Loucy (cell line): ENCODE measurements around the gene ALAS1.

Source experiments
- H2AFZ ChIP-seq: fragments of 200-600 bp; sonication (generic); 2 replicates; pipeline ENCODE4 v1.6.0; 2016; ENCODE audit warnings: antibody characterized with exemption, mild to moderate bottlenecking, low read length, moderate library complexity
- H3F3A ChIP-seq: fragments of 200-600 bp; 2 replicates; pipeline ENCODE4 v1.6.0; 2016; ENCODE audit warnings: antibody characterized with exemption, low read depth, mild to moderate bottlenecking
- H3K27me3 ChIP-seq: fragments of 200-600 bp; sonication (generic); 2 replicates; pipeline ENCODE4 v1.6.1; 2014; ENCODE audit warnings: low read length, mild to moderate bottlenecking; ENCODE audit not compliant: insufficient read depth, poor library complexity, severe bottlenecking
- H3K36me3 ChIP-seq: fragments of 200-600 bp; sonication (generic); 2 replicates; pipeline ENCODE4 v1.6.1; 2016; ENCODE audit warnings: low read length; ENCODE audit not compliant: insufficient read depth
- H3K4me1 ChIP-seq: fragments of 200-600 bp; sonication (generic); 2 replicates; pipeline ENCODE4 v1.5.1; 2014; ENCODE audit warnings: low read length, mild to moderate bottlenecking; ENCODE audit not compliant: insufficient read depth, poor library complexity, severe bottlenecking
- H3K4me2 ChIP-seq: fragments of 200-600 bp; sonication (generic); 2 replicates; pipeline ENCODE4 v1.6.0; 2014; ENCODE audit warnings: antibody characterized with exemption, low read length, low read depth, mild to moderate bottlenecking; ENCODE audit not compliant: poor library complexity, severe bottlenecking
- H3K4me3 ChIP-seq: fragments of 200-600 bp; sonication (generic); 2 replicates; pipeline ENCODE4 v1.5.1; 2014; ENCODE audit warnings: low read length, mild to moderate bottlenecking, mixed read lengths; ENCODE audit not compliant: poor library complexity, severe bottlenecking
- H3K79me2 ChIP-seq: fragments of 200-600 bp; sonication (generic); 2 replicates; pipeline ENCODE4 v1.6.1; 2014; ENCODE audit warnings: low read length; ENCODE audit not compliant: insufficient read depth
- H3K9ac ChIP-seq: fragments of 200-600 bp; sonication (generic); 2 replicates; pipeline ENCODE4 v1.6.0; 2014; ENCODE audit warnings: mild to moderate bottlenecking, low read depth, low read length, moderate library complexity; ENCODE audit not compliant: poor library complexity, severe bottlenecking
- H3K9me2 ChIP-seq: fragments of 200-600 bp; sonication (generic); replicated peaks from 2 replicates; pipeline ENCODE4 v1.6.1; 2016; ENCODE audit warnings: low read depth, low read length, mixed read lengths
- H3K9me3 ChIP-seq: fragments of 200-600 bp; sonication (generic); 2 replicates; pipeline ENCODE4 v1.6.1; 2014; ENCODE audit warnings: mild to moderate bottlenecking, antibody characterized with exemption, low read length, low read depth; ENCODE audit not compliant: insufficient read depth
- H4K20me1 ChIP-seq: fragments of 200-600 bp; sonication (generic); 2 replicates; pipeline ENCODE4 v1.6.0; 2014; ENCODE audit warnings: antibody characterized with exemption, low read length, mild to moderate bottlenecking; ENCODE audit not compliant: insufficient read depth, poor library complexity, severe bottlenecking
- EZH2phosphoT487 ChIP-seq: fragments of 200-600 bp; IDR thresholded peaks from 2 replicates; pipeline ENCODE4 v1.6.1; 2018; ENCODE audit warnings: antibody characterized with exemption, mild to moderate bottlenecking, moderate library complexity, borderline replicate concordance
- TF ChIP-seq, protein P1 (sequence below): fragments of 200-600 bp; sonication (generic); conservative IDR thresholded peaks from 2 replicates; pipeline ENCODE4 v1.5.1; 2014; ENCODE audit warnings: mild to moderate bottlenecking, antibody characterized with exemption, low read length

ALAS1 gene

GRCh38 chr3:52248816-52249547 lies 51.0 kb downstream of the ALAS1 start:
- Histone ChIP-seq H3K9ac (no peak overlapping the region), H3K9me2 (no peaks in the 10 kb centered on the region), H3F3A (peaks cover 6% of the 10 kb centered on the region; the same call in 1 of the 2 replicates), H3K9me3 (no peaks in the 10 kb centered on the region), H3K4me2 (no peak overlapping the region), H3K27me3 (no peaks in the 10 kb centered on the region), H3K4me3 (no peak overlapping the region), H3K79me2 (peaks cover 6% of the 10 kb centered on the region; the same call in 1 of the 2 replicates), H3K36me3 (peaks cover 6% of the 10 kb centered on the region; the same call in 1 of the 2 replicates), H2AFZ (no peak overlapping the region), H3K4me1 (peaks cover 14% of the 10 kb centered on the region), H4K20me1 (peaks cover 4% of the 10 kb centered on the region)
- TF ChIP-seq, protein P1, sequence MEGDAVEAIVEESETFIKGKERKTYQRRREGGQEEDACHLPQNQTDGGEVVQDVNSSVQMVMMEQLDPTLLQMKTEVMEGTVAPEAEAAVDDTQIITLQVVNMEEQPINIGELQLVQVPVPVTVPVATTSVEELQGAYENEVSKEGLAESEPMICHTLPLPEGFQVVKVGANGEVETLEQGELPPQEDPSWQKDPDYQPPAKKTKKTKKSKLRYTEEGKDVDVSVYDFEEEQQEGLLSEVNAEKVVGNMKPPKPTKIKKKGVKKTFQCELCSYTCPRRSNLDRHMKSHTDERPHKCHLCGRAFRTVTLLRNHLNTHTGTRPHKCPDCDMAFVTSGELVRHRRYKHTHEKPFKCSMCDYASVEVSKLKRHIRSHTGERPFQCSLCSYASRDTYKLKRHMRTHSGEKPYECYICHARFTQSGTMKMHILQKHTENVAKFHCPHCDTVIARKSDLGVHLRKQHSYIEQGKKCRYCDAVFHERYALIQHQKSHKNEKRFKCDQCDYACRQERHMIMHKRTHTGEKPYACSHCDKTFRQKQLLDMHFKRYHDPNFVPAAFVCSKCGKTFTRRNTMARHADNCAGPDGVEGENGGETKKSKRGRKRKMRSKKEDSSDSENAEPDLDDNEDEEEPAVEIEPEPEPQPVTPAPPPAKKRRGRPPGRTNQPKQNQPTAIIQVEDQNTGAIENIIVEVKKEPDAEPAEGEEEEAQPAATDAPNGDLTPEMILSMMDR, result no peak
- no peak for TF ChIP-seq EZH2phosphoT487

DNA sequence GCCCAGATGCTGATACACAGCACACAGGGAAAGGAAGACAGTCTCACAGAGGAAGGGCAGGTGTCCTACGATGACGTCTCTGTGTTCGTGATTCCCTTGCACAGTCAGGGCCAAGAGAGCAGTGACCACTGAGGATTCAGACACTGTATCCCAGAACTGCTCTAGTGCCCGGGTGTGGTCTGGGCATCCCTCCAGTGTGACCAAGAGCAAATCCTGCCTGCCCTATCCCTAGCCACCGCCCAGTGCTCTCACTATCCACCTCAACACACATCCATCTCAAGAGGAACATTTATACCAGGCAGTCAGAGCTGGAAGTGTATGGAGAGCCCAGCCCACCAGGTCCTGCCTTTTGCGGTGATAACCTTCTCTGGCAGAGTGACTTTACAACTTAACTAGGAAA lies 51.7 kb downstream of the ALAS1 start:
- Histone ChIP-seq H3F3A (peaks cover 9% of the 10 kb centered on the region; the same call in 1 of the 2 replicates), H3K36me3 (peaks cover 10% of the 10 kb centered on the region; the same call in 1 of the 2 replicates), H3K9me3 (no peaks in the 10 kb centered on the region), H2AFZ (no peak overlapping the region), H3K9me2 (no peaks in the 10 kb centered on the region), H3K27me3 (no peaks in the 10 kb centered on the region), H3K4me1 (peaks cover 20% of the 10 kb centered on the region), H3K9ac (no peak overlapping the region), H3K4me3 (no peak overlapping the region), H3K4me2 (no peak overlapping the region), H3K79me2 (peaks cover 6% of the 10 kb centered on the region; the same call in 1 of the 2 replicates), H4K20me1 (peaks cover 11% of the 10 kb centered on the region)
- TF ChIP-seq, protein P1, result no peak
- no peak for TF ChIP-seq EZH2phosphoT487

- no peaks in the 10 kb centered on the region for H3K9me2 ChIP-seq
- H3K9me3 ChIP-seq, result no peaks in the 10 kb centered on the region
- no peak overlapping the region for H3K9ac ChIP-seq
- peaks cover 11% of the 10 kb centered on the region for H4K20me1 ChIP-seq
- no peak overlapping the region for H3K4me2 ChIP-seq
- H3K36me3 ChIP-seq, result peaks cover 12% of the 10 kb centered on the region; the same call in 1 of the 2 replicates
- TF ChIP-seq, protein P1, result no peak
- TF ChIP-seq EZH2phosphoT487, result no peak
- peaks cover 9% of the 10 kb centered on the region; the same call in 1 of the 2 replicates for H3F3A ChIP-seq
- H3K79me2 ChIP-seq, result peaks cover 6% of the 10 kb centered on the region; the same call in 1 of the 2 replicates
- no peak overlapping the region for H3K4me3 ChIP-seq
- H3K27me3 ChIP-seq, result no peaks in the 10 kb centered on the region
- no peak overlapping the region for H2AFZ ChIP-seq
- H3K4me1 ChIP-seq, result peaks cover 20% of the 10 kb centered on the region
Measured at GRCh38 chr3:52250122-52250521, 52.2 kb downstream of the ALAS1 start.
